OCI-LY1 (cell line): ENCODE results near the gene NRDE2.

Experiments used
- H2AFZ ChIP-seq: fragments of 200-600 bp; sonication (generic), shearing (Covaris generic); 2 replicates; pipeline ENCODE4 v1.6.0; 2014; ENCODE audit warnings: antibody characterized with exemption, mild to moderate bottlenecking, low read length
- H3F3A ChIP-seq: fragments of 200-600 bp; sonication (generic), shearing (Covaris generic); 2 replicates; pipeline ENCODE4 v1.6.0; 2014; ENCODE audit warnings: mild to moderate bottlenecking, antibody characterized with exemption, low read length, moderate library complexity; ENCODE audit not compliant: insufficient read depth
- H3K27ac ChIP-seq: fragments of 200-600 bp; sonication (generic); 2 replicates; pipeline ENCODE4 v1.5.1; 2014; ENCODE audit warnings: low read length, mixed run types, mild to moderate bottlenecking, low read depth; ENCODE audit not compliant: poor library complexity, severe bottlenecking
- H3K27me3 ChIP-seq: fragments of 200-600 bp; sonication (generic); 2 replicates; pipeline ENCODE4 v1.6.0; 2014; ENCODE audit warnings: antibody characterized with exemption, mild to moderate bottlenecking, low read length, moderate library complexity; ENCODE audit not compliant: insufficient read depth
- H3K36me3 ChIP-seq: fragments of 200-600 bp; sonication (generic); 2 replicates; pipeline ENCODE4 v1.6.1; 2014; ENCODE audit warnings: mild to moderate bottlenecking, antibody characterized with exemption, low read length, moderate library complexity, mixed read lengths; ENCODE audit not compliant: insufficient read depth
- H3K4me1 ChIP-seq: fragments of 200-600 bp; sonication (generic); 2 replicates; pipeline ENCODE4 v1.5.1; 2014; ENCODE audit warnings: mild to moderate bottlenecking, low read length, moderate library complexity; ENCODE audit not compliant: insufficient read depth, severe bottlenecking
- H3K4me2 ChIP-seq: fragments of 200-600 bp; sonication (generic), shearing (Covaris generic); 2 replicates; pipeline ENCODE4 v1.6.1; 2014; ENCODE audit warnings: low read length
- H3K4me3 ChIP-seq: fragments of 200-600 bp; sonication (generic); 2 replicates; pipeline ENCODE4 v1.5.1; 2014; ENCODE audit warnings: low read length, low read depth, mild to moderate bottlenecking, mixed read lengths; ENCODE audit not compliant: poor library complexity, severe bottlenecking
- H3K79me2 ChIP-seq: fragments of 200-600 bp; shearing (Covaris generic); 2 replicates; pipeline ENCODE4 v1.6.1; 2016; ENCODE audit warnings: mixed run types, low read length, mixed read lengths; ENCODE audit not compliant: insufficient read depth
- H3K9ac ChIP-seq: fragments of 200-600 bp; sonication (generic), shearing (Covaris generic); 2 replicates; pipeline ENCODE4 v1.6.1; 2014; ENCODE audit warnings: mild to moderate bottlenecking, low read length, mixed read lengths
- H3K9me2 ChIP-seq: fragments of 200-600 bp; sonication (generic), shearing (Covaris generic); 2 replicates; pipeline ENCODE4 v1.6.1; 2014; ENCODE audit warnings: low read depth, mild to moderate bottlenecking, low read length, mixed read lengths
- H3K9me3 ChIP-seq: fragments of 200-600 bp; shearing (Covaris generic); 2 replicates; pipeline ENCODE4 v1.6.1; 2014; ENCODE audit warnings: low read length, mixed read lengths
- H4K20me1 ChIP-seq: fragments of 200-600 bp; sonication (generic), shearing (Covaris generic); 2 replicates; pipeline ENCODE4 v1.6.0; 2016; ENCODE audit warnings: mild to moderate bottlenecking, low read length; ENCODE audit not compliant: insufficient read depth
- CTCF ChIP-seq: fragments of 200-600 bp; sonication (generic), shearing (Covaris generic); IDR thresholded peaks from 2 replicates; pipeline ENCODE4 v1.5.1; 2017; ENCODE audit warnings: mild to moderate bottlenecking, antibody characterized with exemption, low read length, moderate library complexity, mixed read lengths
- EZH2 ChIP-seq: fragments of 200-600 bp; sonication (generic), shearing (Covaris generic); IDR thresholded peaks from 2 replicates; pipeline ENCODE4 v1.8.0; 2017; ENCODE audit warnings: borderline replicate concordance, mixed run types, mild to moderate bottlenecking, antibody characterized with exemption, low read length, moderate library complexity, mixed read lengths

Gene NRDE2

GRCh38 chr14:90294872-90295271 lies 36.9 kb downstream of the NRDE2 start:
- Histone ChIP-seq H3K4me3 (no peak overlapping the region), H3K27ac (no peak overlapping the region), H4K20me1 (no peaks in the 10 kb centered on the region), H3F3A (no peaks in the 10 kb centered on the region), H3K4me2 (no peak overlapping the region), H3K27me3 (no peaks in the 10 kb centered on the region), H3K9ac (no peak overlapping the region), H3K9me2 (no peaks in the 10 kb centered on the region), H3K9me3 (no peaks in the 10 kb centered on the region), H3K79me2 (no peaks in the 10 kb centered on the region), H3K36me3 (peaks cover 70% of the 10 kb centered on the region), H3K4me1 (no peaks in the 10 kb centered on the region), H2AFZ (no peak overlapping the region)
- TF ChIP-seq EZH2 (no peak), CTCF (no peak)

GRCh38 chr14:90293766-90294730 lies 37.7 kb downstream of the NRDE2 start:
- H4K20me1 ChIP-seq: no peaks in the 10 kb centered on the region
- no peak overlapping the region for H3K27ac ChIP-seq
- H3K9ac ChIP-seq: no peak overlapping the region
- H3K4me2 ChIP-seq: no peak overlapping the region
- H3K9me3 ChIP-seq: no peaks in the 10 kb centered on the region
- H3F3A ChIP-seq: no peaks in the 10 kb centered on the region
- H3K27me3 ChIP-seq: no peaks in the 10 kb centered on the region
- H3K4me3 ChIP-seq: no peak overlapping the region
- no peaks in the 10 kb centered on the region for H3K9me2 ChIP-seq
- H3K36me3 ChIP-seq: peaks cover 72% of the 10 kb centered on the region
- no peaks in the 10 kb centered on the region for H3K79me2 ChIP-seq
- no peaks in the 10 kb centered on the region for H3K4me1 ChIP-seq
- TF ChIP-seq CTCF: no peak
- TF ChIP-seq EZH2: no peak
- H2AFZ ChIP-seq: no peak overlapping the region

GRCh38 chr14:90291699-90292098 lies 40.0 kb downstream of the NRDE2 start:
- TF ChIP-seq CTCF (no peak), EZH2 (no peak)
- H3K4me3 ChIP-seq: no peak overlapping the region
- no peak overlapping the region for H3K27ac ChIP-seq
- no peaks in the 10 kb centered on the region for H3K27me3 ChIP-seq
- no peak overlapping the region for H3K9ac ChIP-seq
- no peaks in the 10 kb centered on the region for H3F3A ChIP-seq
- no peak overlapping the region for H2AFZ ChIP-seq
- no peaks in the 10 kb centered on the region for H3K9me3 ChIP-seq
- H3K36me3 ChIP-seq: peaks cover 68% of the 10 kb centered on the region
- no peaks in the 10 kb centered on the region for H3K79me2 ChIP-seq
- H3K9me2 ChIP-seq: no peaks in the 10 kb centered on the region
- no peak overlapping the region for H3K4me2 ChIP-seq
- H4K20me1 ChIP-seq: no peaks in the 10 kb centered on the region
- no peaks in the 10 kb centered on the region for H3K4me1 ChIP-seq
